Smooth muscle cell of the pulmonary artery (primary cell): ENCODE measurements around the gene RTP5. TPM values are rescaled to one million over a fixed set of nuclear protein-coding genes. Genes with fewer than 3 reads are reported as not detected.

Source experiments
- total RNA-seq: library from RNA; depleted of rRNA; stranded (reverse); fragments of >200 nt; gene quantifications from 2 replicates; pipeline ENCODE4 v1.2.3, GENCODE V29; 2014

The RTP5 gene
- not detected in 2 replicates for total RNA-seq

DNA sequence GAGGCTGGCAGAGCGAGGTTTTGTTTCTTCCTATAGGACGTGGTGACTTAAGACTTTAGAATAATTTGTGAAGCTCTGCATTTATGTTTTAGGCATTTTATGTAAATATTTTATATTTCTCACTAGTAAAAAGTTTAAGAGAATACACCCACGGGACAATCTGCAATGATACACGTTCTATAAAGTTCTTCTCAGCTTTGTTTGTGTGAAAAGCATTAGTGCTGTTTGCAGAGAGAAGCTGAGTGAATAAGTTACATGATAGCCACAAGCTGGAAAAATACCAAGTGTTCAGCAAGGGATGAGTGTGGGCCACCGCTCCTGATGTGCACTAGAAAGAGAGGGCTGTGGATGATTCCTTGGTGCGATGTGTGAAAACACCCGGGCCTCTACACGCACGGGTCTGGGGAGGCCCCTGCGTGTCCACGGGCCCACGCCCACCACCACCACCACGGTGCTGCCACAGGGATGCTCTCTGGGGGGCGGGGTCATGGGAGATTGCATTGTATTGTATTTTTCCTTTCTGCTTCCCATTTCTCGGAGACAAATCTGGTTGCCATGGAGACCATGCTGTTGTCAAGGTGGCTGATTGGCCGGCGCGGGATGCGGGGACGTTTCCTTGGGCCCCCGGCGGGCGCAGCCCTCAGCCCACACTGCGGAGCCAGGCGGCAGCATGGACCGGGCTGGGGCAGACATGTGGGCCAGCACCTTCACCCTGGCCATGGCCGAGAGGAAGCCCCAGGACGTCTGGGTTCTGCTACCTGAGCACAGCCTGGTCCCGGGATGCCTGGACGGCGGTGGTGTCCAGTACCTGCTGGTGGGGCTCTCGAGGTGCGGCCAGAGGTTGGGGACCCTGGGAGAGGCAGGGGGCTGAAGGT is at the start of gene RTP5:
Gene RTP5, plus strand, starts transcription at position 643 of the 875 bp plus-strand sequence. Its CDS starts 28 bp downstream, at position 671.

DNA sequence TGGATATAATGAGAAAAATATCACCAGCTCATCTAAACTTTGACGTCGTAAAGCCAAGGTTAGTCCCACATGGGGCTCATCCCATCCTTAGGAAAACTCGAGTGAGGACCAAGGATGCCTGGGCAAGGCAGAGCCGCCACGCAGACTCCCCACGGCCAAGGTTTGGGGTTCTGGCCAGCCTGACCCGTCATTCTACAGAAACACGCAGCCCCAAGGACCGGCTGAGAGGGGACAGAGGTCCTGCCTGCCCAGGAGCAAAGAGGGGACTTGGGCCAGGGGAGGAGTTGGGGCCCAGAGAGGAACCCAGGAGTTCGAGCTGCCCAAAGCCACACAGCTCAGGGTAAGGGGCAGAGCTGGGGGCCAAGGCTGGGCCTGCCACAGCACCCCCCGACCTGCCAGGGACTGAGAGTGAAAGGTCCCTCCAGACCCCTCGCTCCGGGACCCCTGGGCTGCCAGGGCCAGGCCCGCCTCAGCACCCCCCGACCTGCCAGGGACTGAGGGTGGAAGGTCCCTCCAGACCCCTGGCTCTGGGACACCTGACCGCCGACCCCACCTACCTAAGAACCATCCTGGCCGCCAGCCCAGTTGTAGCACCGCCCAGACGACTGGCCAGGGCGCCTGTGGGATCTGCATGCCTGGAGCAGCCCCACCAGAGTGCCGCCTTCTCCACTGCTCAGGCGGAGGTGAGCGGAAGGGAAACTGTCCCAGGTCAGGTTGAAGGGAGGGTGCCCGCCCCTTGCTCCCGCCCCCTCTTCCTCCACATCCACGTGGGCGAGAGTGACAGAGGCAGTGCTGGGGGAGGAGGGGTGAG is 11.1 kb upstream of the RTP5 start, which contains the start of gene PDCD1:
Gene PDCD1, minus strand, starts transcription at position 689 of the 811 bp plus-strand sequence. Its CDS starts 56 bp downstream, at position 633.

Other genes with a start within 250 kb of the RTP5 start
- gene THAP4, start 232.6 kb upstream of the RTP5 start, total RNA-seq: 29.3 and 43.5 TPM in 2 replicates
- gene ATG4B, start 232.0 kb upstream of the RTP5 start, total RNA-seq: 57.5 and 74.7 TPM in 2 replicates
- gene DTYMK, start 182.9 kb upstream of the RTP5 start, total RNA-seq: 12.4 and 14.7 TPM in 2 replicates
- 35.1 and 40.1 TPM in 2 replicates for gene ING5, start 167.7 kb upstream of the RTP5 start, total RNA-seq
- gene D2HGDH, start 135.1 kb upstream of the RTP5 start, total RNA-seq: 19.2 and 27.4 TPM in 2 replicates
- 0.33 and 0.46 TPM in 2 replicates for gene GAL3ST2, start 92.9 kb upstream of the RTP5 start, total RNA-seq
- 0.07 and 0.13 TPM in 2 replicates for gene NEU4, start 60.5 kb upstream of the RTP5 start, total RNA-seq
- gene PDCD1, start 10.8 kb upstream of the RTP5 start, total RNA-seq: not detected in 2 replicates